NCI-H187 treated with DMSO at 0.1 percent for 48 hours (cell line): ENCODE data around the gene MTF1.

ENCODE experiments used
- DNase-seq: peaks from one replicate; lab custom pipeline; 2025; lab: John Stamatoyannopoulos, UW

MTF1 gene

GRCh38 chr1:37828410-37829074 is 30.9 kb downstream of the MTF1 start:
- DNase-seq = no peak

DNA sequence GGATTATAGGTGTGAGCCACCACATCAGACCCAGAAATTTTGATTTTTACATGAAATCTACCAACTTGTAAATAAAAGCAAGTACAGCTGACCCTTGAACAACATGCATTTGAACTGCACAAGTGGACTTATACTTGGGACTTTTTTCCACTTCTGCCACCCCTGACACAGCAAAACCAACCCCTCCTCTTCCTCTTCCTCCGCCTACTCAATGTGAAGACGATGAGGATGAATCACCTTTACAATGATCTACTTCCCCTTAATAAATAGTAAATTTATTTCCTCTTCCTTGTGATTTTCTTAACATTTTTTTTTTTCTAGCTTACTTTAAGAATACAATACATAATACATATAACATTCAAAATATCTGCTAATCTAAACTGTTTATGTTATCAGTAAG is 33.9 kb downstream of the MTF1 start:
- DNase-seq = no peak

DNA sequence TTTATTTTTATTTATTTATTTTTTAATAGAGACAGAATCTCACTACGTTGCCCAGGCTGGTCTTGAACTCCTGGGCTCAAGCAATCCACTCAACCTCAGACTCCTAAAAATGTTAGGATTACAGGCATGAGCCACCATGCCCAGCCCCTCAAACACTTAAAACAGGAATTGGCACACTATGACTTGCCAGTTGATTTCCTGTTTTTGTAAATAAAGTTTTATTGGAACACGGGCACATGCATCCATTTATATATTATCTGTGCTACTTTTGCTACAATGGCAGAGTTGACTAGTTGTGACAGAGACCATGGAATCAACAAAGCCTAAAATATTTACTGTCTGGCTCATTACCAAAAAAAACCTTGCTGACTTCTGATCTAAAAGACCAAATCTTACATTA is 35.4 kb downstream of the MTF1 start:
- DNase-seq = no peak

DNA sequence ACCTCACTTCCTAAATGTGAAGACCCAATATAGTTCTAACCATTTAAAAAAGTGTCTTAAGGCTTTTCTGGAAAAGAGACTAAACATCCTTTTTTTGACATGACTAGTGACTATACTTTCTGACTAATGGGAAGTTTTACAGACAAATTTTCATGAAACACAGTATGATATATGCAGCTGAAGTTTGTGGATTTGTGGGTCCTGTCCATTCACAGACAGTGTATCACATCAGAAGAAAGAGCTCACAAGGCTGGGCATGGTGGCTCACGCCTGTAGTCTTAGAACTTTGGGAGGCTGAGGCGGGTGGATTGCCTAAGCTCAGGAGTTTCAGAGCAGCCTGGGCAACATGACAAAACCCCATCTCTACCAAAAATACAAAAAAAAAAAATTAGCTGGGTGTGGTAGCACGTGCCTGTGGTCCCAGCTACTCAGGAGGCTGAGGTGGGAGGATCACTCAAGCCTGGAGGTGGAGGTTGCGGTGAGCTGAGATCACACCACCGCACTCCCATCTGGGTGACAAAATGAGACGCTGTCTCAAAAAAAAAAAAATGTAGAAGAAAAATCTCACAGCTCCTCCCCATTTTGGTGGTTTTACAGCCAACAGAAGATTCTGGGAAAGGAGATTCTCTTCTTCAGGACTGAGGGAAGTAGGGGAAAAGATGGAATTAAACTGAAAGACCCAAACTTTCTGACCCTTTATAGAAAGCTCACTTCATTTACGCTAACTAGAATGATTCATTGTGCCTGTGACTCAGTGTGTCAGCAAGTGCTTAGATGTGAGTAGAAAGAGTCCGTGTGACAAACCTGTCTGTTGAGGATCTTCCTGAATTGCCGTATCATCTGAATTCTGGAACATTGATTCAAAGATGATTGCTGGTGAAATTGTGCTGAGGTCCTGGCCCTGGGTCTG is 36.2 kb downstream of the MTF1 start:
- DNase-seq = no peak

DNA sequence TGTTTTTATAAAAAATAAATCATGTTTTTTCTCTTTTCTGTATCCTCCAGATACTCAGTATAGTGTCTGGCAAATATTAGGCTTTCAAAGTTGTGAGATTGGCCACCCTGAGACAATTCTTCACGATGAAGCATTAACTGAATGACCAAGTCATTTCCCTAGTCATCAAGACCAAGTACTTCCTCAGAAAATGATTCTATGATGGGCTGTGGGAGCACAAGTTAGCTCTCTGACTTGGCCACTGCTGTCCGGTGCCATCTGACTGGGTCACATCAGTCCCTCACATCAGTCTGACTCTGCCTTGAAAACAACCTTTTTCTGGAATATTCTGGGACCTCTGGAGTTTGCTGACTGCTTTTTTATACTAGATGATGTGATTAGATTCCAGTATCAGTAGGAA is 37.9 kb downstream of the MTF1 start:
- no peak for DNase-seq

DNA sequence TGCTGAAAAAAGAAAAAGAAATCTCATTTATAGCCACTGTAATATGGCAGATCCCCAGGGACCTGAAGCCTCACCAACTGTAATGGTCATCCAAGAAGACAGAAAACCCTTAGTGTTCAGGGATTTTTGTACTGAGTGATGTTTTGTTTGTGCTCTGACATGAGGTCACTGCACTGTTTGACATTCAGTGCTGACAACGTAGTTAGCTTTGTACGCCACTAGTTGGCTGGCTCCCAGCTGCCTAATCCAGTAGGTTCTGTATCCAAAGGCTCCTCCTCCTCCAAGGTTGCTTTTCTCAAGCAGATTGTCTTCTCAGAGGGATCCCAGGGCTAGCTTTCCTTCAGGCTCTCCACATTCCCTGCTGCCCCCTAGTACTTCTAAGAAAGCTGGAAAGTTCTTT is 41.9 kb downstream of the MTF1 start:
- no peak for DNase-seq

- no peak for DNase-seq
These were observed 45.1 kb downstream of the MTF1 start for GRCh38 chr1:37814252-37814651.

- no peak for DNase-seq
These were observed 45.8 kb downstream of the MTF1 start for GRCh38 chr1:37813529-37814145.

GRCh38 chr1:37811027-37811655 is 48.3 kb downstream of the MTF1 start:
- DNase-seq = peak; percentile 27

DNA sequence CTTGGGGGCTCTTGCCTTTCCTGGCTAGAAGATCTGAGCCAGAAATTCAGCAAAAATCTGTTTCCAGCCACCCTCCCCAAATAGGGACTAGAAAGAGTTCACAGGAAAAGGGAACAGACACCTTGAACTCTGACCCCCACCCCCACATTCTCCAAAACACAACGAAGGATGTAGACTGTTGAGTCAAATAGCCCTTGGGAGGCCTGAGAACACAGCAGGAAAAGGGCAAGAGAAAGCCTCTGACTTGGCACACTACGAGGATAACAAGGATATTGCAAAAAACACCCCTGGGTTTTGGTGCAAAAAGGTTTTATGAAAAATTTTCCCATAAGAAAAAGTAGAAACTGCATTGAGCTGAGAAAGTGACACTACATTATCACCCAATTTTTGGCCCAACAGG is 49.5 kb downstream of the MTF1 start:
- DNase-seq = no peak

DNA sequence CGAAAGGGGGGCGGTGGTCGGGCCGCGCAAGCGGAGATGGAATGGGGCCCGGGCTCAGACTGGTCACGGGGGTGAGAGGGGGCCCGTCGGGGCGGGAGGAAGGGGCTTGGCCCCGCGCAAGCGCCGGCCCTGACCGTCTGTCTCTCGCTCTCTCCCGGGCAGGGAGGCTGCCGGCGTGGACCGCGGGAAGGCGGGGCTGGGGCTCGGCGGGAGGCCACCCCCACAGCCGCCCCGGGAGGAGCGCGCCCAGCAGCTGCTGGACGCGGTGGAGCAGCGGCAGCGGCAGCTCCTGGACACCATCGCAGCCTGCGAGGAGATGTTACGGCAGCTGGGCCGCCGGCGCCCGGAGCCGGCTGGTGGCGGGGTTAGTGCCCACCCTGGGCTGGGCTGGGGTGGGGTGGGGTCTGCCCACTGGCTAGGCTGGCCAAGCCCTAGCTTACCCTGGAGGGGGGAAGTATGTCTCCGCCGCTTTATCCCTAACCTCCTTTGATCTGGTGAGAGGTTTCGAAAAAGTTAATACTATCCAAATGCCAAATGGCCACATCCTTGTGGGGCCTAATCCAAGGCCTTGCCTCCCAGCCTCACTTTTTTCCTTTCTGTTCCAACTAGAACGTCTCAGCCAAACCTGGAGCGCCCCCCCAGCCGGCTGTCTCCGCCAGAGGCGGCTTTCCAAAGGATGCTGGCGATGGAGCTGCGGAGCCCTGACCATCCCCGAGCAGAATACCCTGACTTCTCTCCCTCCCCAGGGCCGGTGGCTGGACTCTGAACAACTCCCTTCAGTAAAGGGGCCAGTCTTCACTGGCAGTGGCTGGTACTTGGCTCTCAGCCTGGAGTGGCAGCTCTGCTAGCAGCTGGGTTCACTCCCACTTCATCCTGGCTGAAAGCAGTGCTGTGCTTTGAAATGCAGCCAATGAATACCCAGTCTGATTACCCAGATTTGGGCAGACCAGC is 50.7 kb downstream of the MTF1 start:
- no peak for DNase-seq

GRCh38 chr1:37807555-37808368 is 51.6 kb downstream of the MTF1 start, which contains the start of the genes C1orf122 and YRDC:
Gene C1orf122, plus strand, starts transcription at chr1:37807790. Its CDS starts 615 bp downstream, at chr1:37808405.
Gene YRDC, minus strand, starts transcription at chr1:37808208. Its CDS starts 28 bp downstream, at chr1:37808180.
- DNase-seq = peak; percentile 42

DNA sequence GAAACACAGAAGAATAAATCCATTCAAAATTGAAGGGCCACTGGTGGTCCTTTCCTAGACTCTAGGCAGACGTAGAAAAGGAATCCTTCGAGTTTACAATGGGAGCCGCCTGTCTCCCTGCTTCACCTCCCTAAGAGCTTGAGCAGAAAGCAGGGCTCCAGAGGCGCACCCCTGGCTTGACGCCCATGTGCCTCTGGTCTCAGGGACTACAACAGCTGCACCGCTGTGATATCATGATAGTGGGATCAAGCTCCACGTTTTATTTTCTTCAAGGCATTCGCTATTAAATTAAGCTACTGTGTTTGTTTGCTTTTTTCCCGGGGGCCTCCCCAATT is 52.2 kb downstream of the MTF1 start:
- DNase-seq = no peak

DNA sequence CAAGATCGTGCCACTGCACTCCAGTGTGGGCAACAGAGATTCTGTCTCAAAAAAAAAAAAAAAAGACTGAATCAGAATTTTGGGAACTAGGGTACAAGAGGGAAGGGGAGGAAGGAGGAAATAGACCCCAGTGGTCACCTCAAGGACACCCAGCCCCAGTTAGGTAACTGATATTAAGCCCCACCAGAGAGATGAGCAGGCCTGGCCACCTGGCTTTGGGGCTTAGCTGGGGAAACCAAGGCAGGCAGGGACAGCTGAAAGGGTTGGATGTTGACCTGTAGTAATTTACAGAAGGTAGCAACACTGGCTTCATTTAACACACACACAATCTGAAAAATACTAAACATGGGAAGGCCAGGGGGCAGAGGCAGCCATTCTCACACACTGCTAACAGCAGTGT is 57.0 kb downstream of the MTF1 start:
- no peak for DNase-seq

DNA sequence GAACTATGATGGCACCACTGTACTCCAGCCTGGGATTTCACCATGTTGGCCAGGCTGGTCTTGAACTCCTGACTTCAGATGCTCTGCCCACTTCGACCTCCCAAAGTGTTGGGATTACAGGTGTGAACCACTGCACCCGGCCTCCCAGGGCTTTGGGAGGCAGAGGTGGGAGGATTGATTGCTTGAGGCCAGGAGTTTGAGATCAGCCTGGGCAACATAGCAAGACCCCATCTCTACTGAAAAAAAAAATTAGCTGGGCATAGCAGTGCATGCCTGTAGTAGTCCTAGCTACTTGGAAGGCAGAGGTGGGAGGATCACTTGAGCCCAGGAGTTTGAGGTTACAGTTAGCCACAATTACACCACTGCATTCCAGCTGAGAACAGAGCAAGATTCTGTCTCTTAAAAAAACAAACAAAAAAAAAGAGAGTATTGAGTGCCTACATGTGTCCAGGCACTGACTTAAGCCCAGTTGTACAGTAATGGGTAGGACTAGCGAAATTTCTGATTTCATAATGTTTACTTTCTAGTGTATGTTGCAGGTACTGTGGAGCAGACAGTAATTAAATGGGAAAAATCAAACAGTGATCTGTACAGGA is 61.5 kb downstream of the MTF1 start:
- DNase-seq = no peak

- no peak for DNase-seq
These were observed 63.9 kb downstream of the MTF1 start for GRCh38 chr1:37795340-37796125.

GRCh38 chr1:37794372-37795339 is 64.7 kb downstream of the MTF1 start:
- DNase-seq = no peak

DNA sequence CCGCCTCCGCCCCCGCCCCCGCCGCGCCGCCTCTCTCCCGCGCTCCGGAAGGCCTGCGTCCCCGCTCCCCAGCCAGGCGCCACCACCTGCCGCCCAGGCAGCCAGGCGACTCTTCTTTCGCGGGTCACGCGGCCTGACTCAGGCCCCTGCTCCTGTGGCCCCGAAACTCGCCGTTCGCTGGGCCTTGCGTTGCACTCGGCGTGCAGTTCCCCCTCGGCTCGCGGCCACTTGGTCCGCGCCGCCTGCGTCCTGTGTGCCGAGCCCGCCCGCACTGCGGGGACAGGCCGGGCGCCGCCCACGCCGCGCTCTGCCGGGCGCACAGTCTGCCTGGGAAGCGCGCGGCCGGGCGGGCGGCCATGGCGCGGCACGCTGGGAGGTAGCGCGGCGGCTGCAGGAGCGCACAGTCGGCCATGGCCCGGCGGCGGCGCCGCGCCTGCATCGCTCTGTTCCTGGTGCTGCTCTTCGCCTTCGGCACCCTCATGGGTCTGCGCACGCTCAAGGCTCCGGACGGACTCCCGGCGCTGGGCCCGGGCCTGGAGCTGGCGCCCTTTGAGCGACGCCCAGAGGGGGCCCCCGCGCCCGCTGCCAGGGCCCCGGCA is 65.5 kb downstream of the MTF1 start, which contains the start of gene MANEAL:
TSS of gene MANEAL (plus strand) at position 75 of the 599 bp plus-strand sequence. CDS start at position 411, 336 bp downstream.
- DNase-seq = no peak
